H9 (cell line): ENCODE data around the gene WDSUB1. TPM values are rescaled to one million over a fixed set of nuclear protein-coding genes. Genes with fewer than 3 reads are reported as not detected.

Experiments used
- DNase-seq: peaks from one replicate; pipeline ENCODE4 v3.0.0-alpha.2; 2017
- H2AFZ ChIP-seq: one replicate; pipeline ENCODE4 v1.6.1; 2013; ENCODE audit warnings: mild to moderate bottlenecking, low read length, control low read depth, moderate library complexity
- H2AK5ac ChIP-seq: 2 replicates; pipeline ENCODE4 v1.6.1; 2013; ENCODE audit warnings: low read length, control low read depth, mixed read lengths; ENCODE audit not compliant: insufficient read length
- H2BK120ac ChIP-seq: one replicate; pipeline ENCODE4 v1.6.1; 2013; ENCODE audit warnings: low read depth, mild to moderate bottlenecking, low read length, control low read depth, inconsistent platforms; ENCODE audit not compliant: poor library complexity, severe bottlenecking
- H2BK12ac ChIP-seq: 2 replicates; pipeline ENCODE4 v1.6.1; 2013; ENCODE audit warnings: low read length, control low read depth, mixed read lengths, low read depth; ENCODE audit not compliant: insufficient read length
- H2BK15ac ChIP-seq: 2 replicates; pipeline ENCODE4 v1.6.1; 2013; ENCODE audit warnings: low read depth, low read length, control low read depth
- H2BK20ac ChIP-seq: one replicate; pipeline ENCODE4 v1.6.1; 2013; ENCODE audit warnings: low read depth, mild to moderate bottlenecking, low read length, control low read depth, inconsistent platforms; ENCODE audit not compliant: poor library complexity, severe bottlenecking
- H2BK5ac ChIP-seq: 2 replicates; pipeline ENCODE4 v1.6.1; 2013; ENCODE audit warnings: low read length, control low read depth, mixed read lengths; ENCODE audit not compliant: insufficient read length
- H3K14ac ChIP-seq: 2 replicates; pipeline ENCODE4 v1.6.1; 2013; ENCODE audit warnings: low read length, control low read depth; ENCODE audit not compliant: insufficient read depth
- H3K18ac ChIP-seq: 2 replicates; pipeline ENCODE4 v1.6.1; 2013; ENCODE audit warnings: low read depth, mild to moderate bottlenecking, mixed read lengths, low read length, control low read depth; ENCODE audit not compliant: insufficient read length
- H3K23ac ChIP-seq: 2 replicates; pipeline ENCODE4 v1.6.1; 2013; ENCODE audit warnings: low read length, control low read depth, mixed read lengths, low read depth; ENCODE audit not compliant: insufficient read length
- H3K23me2 ChIP-seq: 2 replicates; pipeline ENCODE4 v1.6.1; 2013; ENCODE audit warnings: low read depth, mild to moderate bottlenecking, mixed read lengths, low read length, control low read depth; ENCODE audit not compliant: insufficient read length, poor library complexity, severe bottlenecking
- H3K27ac ChIP-seq: 2 replicates; pipeline ENCODE4 v1.5.1; 2013; ENCODE audit warnings: low read length, control low read depth, mixed read lengths, low read depth; ENCODE audit not compliant: insufficient read length
- H3K27me3 ChIP-seq: 2 replicates; pipeline ENCODE4 v1.6.1; 2013; ENCODE audit warnings: low read length, control low read depth, inconsistent platforms; ENCODE audit not compliant: insufficient read depth
- H3K4ac ChIP-seq: 2 replicates; pipeline ENCODE4 v1.6.1; 2013; ENCODE audit warnings: low read depth, mild to moderate bottlenecking, control low read depth, inconsistent platforms, low read length, moderate library complexity
- H3K4me1 ChIP-seq: 2 replicates; pipeline ENCODE4 v1.6.1; 2013; ENCODE audit warnings: low read length, control low read depth, inconsistent platforms; ENCODE audit not compliant: insufficient read depth
- H3K4me2 ChIP-seq: 2 replicates; pipeline ENCODE4 v1.6.1; 2013; ENCODE audit warnings: low read length, control low read depth, mixed read lengths; ENCODE audit not compliant: insufficient read length, insufficient read depth
- H3K56ac ChIP-seq: 2 replicates; pipeline ENCODE4 v1.6.1; 2013; ENCODE audit warnings: low read depth, mild to moderate bottlenecking, mixed read lengths, low read length, control low read depth; ENCODE audit not compliant: insufficient read length
- H3K79me1 ChIP-seq: 2 replicates; pipeline ENCODE4 v1.6.1; 2013; ENCODE audit warnings: low read depth, mild to moderate bottlenecking, moderate library complexity, low read length, control low read depth, inconsistent platforms; ENCODE audit not compliant: insufficient read depth, poor library complexity, severe bottlenecking
- H3K79me2 ChIP-seq: 2 replicates; pipeline ENCODE4 v1.6.1; 2013; ENCODE audit warnings: low read length, control low read depth, inconsistent platforms; ENCODE audit not compliant: insufficient read depth
- H3K9ac ChIP-seq: 2 replicates; pipeline ENCODE4 v1.6.1; 2013; ENCODE audit warnings: low read length, control low read depth, mixed read lengths; ENCODE audit not compliant: insufficient read length; ENCODE audit errors: extremely low read depth
- H3K9me3 ChIP-seq: one replicate; pipeline ENCODE4 v1.6.1; 2013; ENCODE audit warnings: low read depth, low read length, inconsistent platforms; ENCODE audit not compliant: control insufficient read depth
- H3T11ph ChIP-seq: one replicate; pipeline ENCODE4 v1.6.1; 2013; ENCODE audit warnings: mild to moderate bottlenecking, low read length, control low read depth, inconsistent platforms
- H4K20me1 ChIP-seq: one replicate; pipeline ENCODE4 v1.6.1; 2013; ENCODE audit not compliant: control insufficient read depth, insufficient read length, insufficient read depth
- H4K5ac ChIP-seq: 2 replicates; pipeline ENCODE4 v1.6.1; 2013; ENCODE audit warnings: low read depth, mild to moderate bottlenecking, mixed read lengths, low read length, control low read depth; ENCODE audit not compliant: insufficient read length
- H4K8ac ChIP-seq: replicated peaks from 2 replicates; pipeline ENCODE4 v1.6.1; 2013; ENCODE audit warnings: low read length, control low read depth, mixed read lengths, low read depth; ENCODE audit not compliant: insufficient read length
- H4K91ac ChIP-seq: 2 replicates; pipeline ENCODE4 v1.6.1; 2013; ENCODE audit warnings: low read depth, mild to moderate bottlenecking, moderate library complexity, mixed read lengths, low read length, control low read depth; ENCODE audit not compliant: insufficient read length
- H3K27ac Mint-ChIP-seq, 3 experiments: 2 replicates in 2 of 3; 3 replicates in 1 of 3; pipeline ENCODE4 v1.8.0; 2020 to 2021; ENCODE audit warnings: mixed read lengths in 3 of 3, mild to moderate bottlenecking in 1 of 3, moderate library complexity in 1 of 3
- H3K27me3 Mint-ChIP-seq: 2 replicates; pipeline ENCODE4 v1.8.0; 2021; ENCODE audit warnings: low read depth, mild to moderate bottlenecking, moderate library complexity, mixed read lengths
- H3K36me3 Mint-ChIP-seq, 3 experiments: 2 replicates in 2 of 3; 3 replicates in 1 of 3; pipeline ENCODE4 v1.8.0; 2020 to 2021; ENCODE audit warnings: low read depth in 3 of 3, mixed read lengths in 3 of 3; ENCODE audit not compliant: insufficient read depth in 1 of 3
- H3K4me1 Mint-ChIP-seq, 2 experiments: 2 replicates each; pipeline ENCODE4 v1.8.0; 2020; ENCODE audit warnings: mixed read lengths in 2 of 2
- H3K4me3 Mint-ChIP-seq, 2 experiments: 2 replicates in 1 of 2; 3 replicates in 1 of 2; pipeline ENCODE4 v1.8.0; 2020 to 2021; ENCODE audit warnings: mild to moderate bottlenecking in 2 of 2, mixed read lengths in 2 of 2, moderate library complexity in 1 of 2
- H3K9me3 Mint-ChIP-seq, 2 experiments: 2 replicates in 1 of 2; 3 replicates in 1 of 2; pipeline ENCODE4 v1.8.0; 2020; ENCODE audit warnings: mild to moderate bottlenecking in 2 of 2, mixed read lengths in 2 of 2, moderate library complexity in 1 of 2
- CTCF ChIP-seq: fragments of 200-600 bp; sonication (generic); conservative IDR thresholded peaks from 3 replicates; pipeline ENCODE4 v1.8.0; 2021; ENCODE audit warnings: antibody characterized with exemption, mild to moderate bottlenecking
- WGBS: extraction: QIAGEN DNeasy Blood & Tissue Kit; methylation state at CpG from one replicate; pipeline ENCODE4 v1.1.7; 2013; ENCODE audit warnings: missing lambda C conversion rate, low lambda C conversion rate, mixed read lengths; ENCODE audit not compliant: insufficient read length; ENCODE audit errors: extremely low coverage; 5-methylcytosine and 5-hydroxymethylcytosine counted together
- total RNA-seq: library from RNA; stranded (reverse); gene quantifications from 2 replicates; pipeline ENCODE4 v1.2.1, GENCODE V29; 2021

WDSUB1 gene
- total RNA-seq, 1 experiment from 2014 or later, result 5.5 TPM

DNA sequence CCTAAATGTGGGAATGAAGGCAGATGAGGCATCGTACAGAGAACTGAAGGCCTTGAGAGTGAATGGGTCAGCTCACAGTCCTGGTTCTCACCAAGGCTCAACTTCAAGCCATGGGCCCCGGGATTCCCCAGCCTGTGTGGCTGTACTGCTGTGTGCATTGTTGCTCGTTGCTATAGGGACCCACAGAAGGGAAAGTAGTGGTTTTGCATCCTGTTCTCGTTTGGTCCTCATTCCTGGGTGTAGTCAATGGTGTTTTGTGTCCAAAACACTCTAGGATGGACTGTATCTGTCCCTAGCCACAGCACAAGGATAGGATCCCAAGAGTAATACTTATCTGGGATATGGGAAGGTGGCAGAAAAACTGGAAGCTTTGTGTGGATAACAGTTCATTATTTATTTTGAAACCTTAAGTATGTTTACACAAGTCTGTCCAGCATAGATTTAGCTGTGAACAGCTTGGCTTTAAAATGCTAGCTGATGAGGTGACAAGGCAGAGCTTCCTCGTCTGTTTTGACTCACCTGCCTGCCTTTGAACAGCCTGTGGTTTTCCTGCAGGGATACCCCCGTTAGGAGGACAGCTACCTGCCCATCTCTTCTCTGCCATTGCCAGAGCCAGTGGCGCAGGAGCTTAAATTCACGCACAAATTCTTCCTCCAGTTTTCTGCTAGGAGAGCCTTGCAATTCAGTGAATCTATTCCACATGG lies 85.0 kb downstream of the WDSUB1 start:
- no peak overlapping the region for H3K4me2 ChIP-seq
- TF ChIP-seq CTCF, result no peak
- no peak overlapping the region for H3K27ac Mint-ChIP-seq

More for the DNA sequence above, 85.0 kb downstream of the WDSUB1 start:
- Histone ChIP-seq H3K4ac (no peak overlapping the region), H3K27ac (no peak overlapping the region), H4K20me1 (no peaks in the 10 kb centered on the region), H3K4me1 (no peaks in the 10 kb centered on the region), H4K5ac (no peak overlapping the region), H4K8ac (no peak overlapping the region), H3K27me3 (no peaks in the 10 kb centered on the region), H3K23me2 (no peaks in the 10 kb centered on the region), H2AK5ac (no peak overlapping the region), H2BK15ac (no peak overlapping the region), H3K79me2 (no peaks in the 10 kb centered on the region), H3K18ac (no peak overlapping the region), H3T11ph (no peak overlapping the region), H2BK12ac (no peak overlapping the region), H3K56ac (no peak overlapping the region), H2BK20ac (no peak overlapping the region), H3K9me3 (no peaks in the 10 kb centered on the region), H2BK5ac (no peak overlapping the region), H3K79me1 (no peaks in the 10 kb centered on the region), H2AFZ (no peak overlapping the region), H2BK120ac (no peak overlapping the region), H3K14ac (no peak overlapping the region; the same call in 1 of the 2 replicates), H4K91ac (no peak overlapping the region), H3K9ac (no peak overlapping the region), H3K23ac (no peak overlapping the region)
- Mint-ChIP-seq H3K27me3 (peaks cover 3% of the 10 kb centered on the region), H3K36me3 (0 out of 7 replicates have a peak, but pooled peaks cover 0 to 2% (median 0%) of the 10 kb centered on the region in 3 experiments), H3K9me3 (no peaks in the 10 kb centered on the region), H3K4me1 (peaks cover 0 to 4% of the 10 kb centered on the region in 2 experiments; a peak in 2 of 4 replicates), H3K4me3 (no peak overlapping the region)
- no peak for DNase-seq
- WGBS, result no CpG with 5 or more reads among the region's 8 CpGs
